ENCODE results near the gene KCTD11.

KCTD11 gene

GRCh38 chr17:7314719-7315569 is 37.0 kb upstream of the KCTD11 start, which contains the start of gene GPS2:
Gene GPS2, minus strand, starts transcription at chr17:7315360. Its CDS starts 308 bp downstream, at chr17:7315052.
- TF ChIP-seq, protein P1, sequence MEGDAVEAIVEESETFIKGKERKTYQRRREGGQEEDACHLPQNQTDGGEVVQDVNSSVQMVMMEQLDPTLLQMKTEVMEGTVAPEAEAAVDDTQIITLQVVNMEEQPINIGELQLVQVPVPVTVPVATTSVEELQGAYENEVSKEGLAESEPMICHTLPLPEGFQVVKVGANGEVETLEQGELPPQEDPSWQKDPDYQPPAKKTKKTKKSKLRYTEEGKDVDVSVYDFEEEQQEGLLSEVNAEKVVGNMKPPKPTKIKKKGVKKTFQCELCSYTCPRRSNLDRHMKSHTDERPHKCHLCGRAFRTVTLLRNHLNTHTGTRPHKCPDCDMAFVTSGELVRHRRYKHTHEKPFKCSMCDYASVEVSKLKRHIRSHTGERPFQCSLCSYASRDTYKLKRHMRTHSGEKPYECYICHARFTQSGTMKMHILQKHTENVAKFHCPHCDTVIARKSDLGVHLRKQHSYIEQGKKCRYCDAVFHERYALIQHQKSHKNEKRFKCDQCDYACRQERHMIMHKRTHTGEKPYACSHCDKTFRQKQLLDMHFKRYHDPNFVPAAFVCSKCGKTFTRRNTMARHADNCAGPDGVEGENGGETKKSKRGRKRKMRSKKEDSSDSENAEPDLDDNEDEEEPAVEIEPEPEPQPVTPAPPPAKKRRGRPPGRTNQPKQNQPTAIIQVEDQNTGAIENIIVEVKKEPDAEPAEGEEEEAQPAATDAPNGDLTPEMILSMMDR (IDR thresholded peaks at IDR 0.05; ENCODE audit: low read depth, low read length, missing control alignments), result no peak
- H3K4me3 ChIP-seq (ENCODE audit: low read depth, low read length), result peak within 1 kb of the TSS; percentile 87
- in situ Hi-C loops (cut with HindIII; ENCODE audit: low sequenced_read_pairs), result no loop called here
- no peak for DNase-seq (ENCODE audit: low read depth)

- in situ Hi-C loops (cut with HindIII; ENCODE audit: low sequenced_read_pairs), result no loop called here
- TF ChIP-seq, protein P1 (IDR thresholded peaks at IDR 0.05; ENCODE audit: low read depth, low read length, missing control alignments), result no peak
- no peak for DNase-seq (ENCODE audit: low read depth)
- H3K4me3 ChIP-seq (ENCODE audit: low read depth, low read length), result peak overlapping the region; percentile 87
Observed at GRCh38 chr17:7315570-7316235, 36.3 kb upstream of the KCTD11 start.

DNA sequence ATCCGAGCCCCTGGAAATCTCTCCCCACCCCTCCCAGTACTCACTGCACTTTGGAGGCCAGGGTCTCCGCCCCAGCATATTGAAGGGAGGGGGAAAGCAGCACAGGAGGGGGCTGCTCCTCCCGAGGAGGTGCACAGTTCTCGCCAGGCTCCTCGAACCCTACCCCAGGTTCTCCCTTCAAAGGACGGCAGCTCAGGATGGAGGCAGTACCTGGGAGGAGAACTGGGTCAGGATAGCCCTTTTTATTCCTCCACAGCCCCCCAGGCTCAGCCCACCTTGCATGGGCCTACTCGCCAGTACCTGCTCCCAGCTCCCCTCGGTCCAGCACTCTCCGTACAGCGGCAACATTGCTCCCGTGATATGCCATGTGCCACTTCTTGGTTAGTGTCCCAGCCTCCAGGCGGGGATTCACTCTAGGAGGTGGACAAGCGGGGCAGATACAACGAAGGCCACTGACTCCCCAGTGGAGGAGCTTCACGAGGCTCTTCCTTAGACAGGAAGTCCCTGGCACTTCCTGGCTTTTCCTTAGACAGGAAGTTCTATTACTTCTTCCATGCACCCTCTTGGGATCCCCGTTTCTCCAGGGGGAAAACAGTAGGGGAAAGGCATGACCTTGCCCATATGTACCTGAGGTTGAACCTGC is 34.7 kb upstream of the KCTD11 start:
- TF ChIP-seq, protein P1 (IDR thresholded peaks at IDR 0.05; ENCODE audit: low read depth, low read length, missing control alignments), result no peak
- no peak for DNase-seq (ENCODE audit: low read depth)
- in situ Hi-C loops (cut with HindIII; ENCODE audit: low sequenced_read_pairs), result no loop called here
- H3K4me3 ChIP-seq (ENCODE audit: low read depth, low read length), result no peak overlapping the region

DNA sequence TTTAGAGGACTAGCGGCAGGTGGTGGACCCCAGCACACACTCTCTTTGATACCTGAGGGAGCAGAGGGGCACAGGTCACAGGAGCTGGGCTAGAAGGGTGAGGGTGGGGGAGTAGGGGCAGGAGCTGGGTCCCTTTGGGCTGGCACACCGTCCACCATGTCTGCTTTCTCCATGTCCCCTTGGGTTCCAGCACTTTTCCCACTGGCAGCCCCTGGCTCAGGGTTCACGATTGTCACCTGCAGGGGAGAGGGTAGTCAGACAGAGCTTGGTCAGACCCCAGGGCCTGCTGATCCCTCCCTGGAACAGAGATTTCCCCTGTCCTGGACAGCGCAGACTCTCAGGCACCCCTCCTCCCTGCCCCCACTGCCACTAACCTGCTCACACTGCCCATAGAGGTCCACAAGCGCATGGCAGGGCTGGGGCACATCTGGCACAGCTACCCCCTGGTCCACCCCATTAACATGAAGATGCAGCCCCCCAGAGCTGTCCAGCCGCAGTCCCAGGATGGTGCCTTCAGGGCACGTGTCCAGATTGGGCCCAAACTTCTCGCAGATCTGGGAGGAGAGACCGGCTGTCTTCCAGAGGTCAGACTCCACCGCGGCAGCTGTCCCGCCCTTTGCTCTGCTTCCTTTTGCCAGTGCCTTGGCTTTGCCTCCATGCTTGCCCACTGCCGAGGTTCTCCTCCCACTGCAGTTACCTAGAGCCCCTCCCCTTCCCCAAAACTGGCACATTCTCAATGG is 33.7 kb upstream of the KCTD11 start:
- no peak for DNase-seq (ENCODE audit: low read depth)
- H3K4me3 ChIP-seq (ENCODE audit: low read depth, low read length), result no peak overlapping the region
- TF ChIP-seq, protein P1 (IDR thresholded peaks at IDR 0.05; ENCODE audit: low read depth, low read length, missing control alignments), result no peak
- in situ Hi-C loops (cut with HindIII; ENCODE audit: low sequenced_read_pairs), result no loop called here

DNA sequence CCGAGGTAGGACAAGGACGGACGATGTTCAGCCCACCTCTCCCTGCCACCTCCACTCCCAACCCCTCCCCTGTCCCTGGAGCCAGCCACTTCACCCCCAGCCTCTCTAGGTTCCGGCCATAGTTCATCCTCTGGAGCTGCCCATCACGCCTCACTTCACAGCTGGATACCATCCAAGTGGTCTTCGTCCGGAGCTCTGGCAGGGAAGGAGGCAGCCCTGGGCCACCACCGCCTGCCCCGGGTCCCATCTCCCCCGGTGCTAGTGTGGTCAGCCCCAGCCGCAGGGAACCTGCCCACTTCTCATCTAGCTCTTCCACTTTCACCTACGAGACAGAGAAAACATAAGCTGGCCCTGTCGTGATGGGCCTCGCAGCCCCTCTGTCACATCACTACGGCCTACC is 30.5 kb upstream of the KCTD11 start:
- TF ChIP-seq, protein P1 (IDR thresholded peaks at IDR 0.05; ENCODE audit: low read depth, low read length, missing control alignments), result no peak
- in situ Hi-C loops (cut with HindIII; ENCODE audit: low sequenced_read_pairs), result no loop called here
- H3K4me3 ChIP-seq (ENCODE audit: low read depth, low read length), result no peak overlapping the region
- DNase-seq (ENCODE audit: low read depth), result no peak

Data from astrocyte of the cerebellum (primary cell).